ENCODE results near the gene ROR1. TPM values are rescaled to one million over a fixed set of nuclear protein-coding genes. Genes with fewer than 3 reads are reported as not detected.
"Not testable (repeated sequence)": the region's sequence is repeated elsewhere in the genome, so short reads cannot be mapped to it uniquely, and the experiment has no call there.

Gene ROR1
- polyA plus RNA-seq, 3 donors = 30.6 to 39.3 (median 35.7) TPM

GRCh38 chr1:63819795-63820194, 46.0 kb downstream of the ROR1 start:
- DNase-seq (ENCODE audit: low read depth in 3 of 3, low spot score in 2 of 3) = no peak

- DNase-seq (ENCODE audit: low read depth in 3 of 3, low spot score in 2 of 3) = no peak
These were observed 47.5 kb downstream of the ROR1 start for GRCh38 chr1:63821091-63822005.

- DNase-seq (ENCODE audit: low read depth in 3 of 3, low spot score in 2 of 3) = no peak
These were observed 48.7 kb downstream of the ROR1 start for GRCh38 chr1:63822540-63822939.

- DNase-seq (ENCODE audit: low read depth in 3 of 3, low spot score in 2 of 3) = no peak
These were observed 50.6 kb downstream of the ROR1 start for GRCh38 chr1:63824451-63824850.

GRCh38 chr1:63825111-63825510, 51.3 kb downstream of the ROR1 start:
- no peak for DNase-seq (ENCODE audit: low read depth in 3 of 3, low spot score in 2 of 3)

- DNase-seq (ENCODE audit: low read depth in 3 of 3, low spot score in 2 of 3) = not testable (repeated sequence)
These were observed 52.5 kb downstream of the ROR1 start for GRCh38 chr1:63826246-63826861.

- no peak for DNase-seq (ENCODE audit: low read depth in 3 of 3, low spot score in 2 of 3)
These were observed 53.8 kb downstream of the ROR1 start for GRCh38 chr1:63827411-63828321.

- no peak for DNase-seq (ENCODE audit: low read depth in 3 of 3, low spot score in 2 of 3)
These were observed 54.7 kb downstream of the ROR1 start for GRCh38 chr1:63828322-63829044.

- DNase-seq (ENCODE audit: low read depth in 3 of 3, low spot score in 2 of 3) = no peak
These were observed 55.8 kb downstream of the ROR1 start for GRCh38 chr1:63829349-63830327.

GRCh38 chr1:63831409-63831808, 57.6 kb downstream of the ROR1 start:
- DNase-seq (ENCODE audit: low read depth in 3 of 3, low spot score in 2 of 3) = no peak

GRCh38 chr1:63833363-63834119, 59.7 kb downstream of the ROR1 start:
- no peak for DNase-seq (ENCODE audit: low read depth in 3 of 3, low spot score in 2 of 3)

GRCh38 chr1:63835128-63835527, 61.3 kb downstream of the ROR1 start:
- no peak for DNase-seq (ENCODE audit: low read depth in 3 of 3, low spot score in 2 of 3)

GRCh38 chr1:63836374-63836773, 62.6 kb downstream of the ROR1 start:
- no peak for DNase-seq (ENCODE audit: low read depth in 3 of 3, low spot score in 2 of 3)

GRCh38 chr1:63836830-63837229, 63.0 kb downstream of the ROR1 start:
- no peak for DNase-seq (ENCODE audit: low read depth in 3 of 3, low spot score in 2 of 3)

- DNase-seq (ENCODE audit: low read depth in 3 of 3, low spot score in 2 of 3) = no peak
These were observed 69.2 kb downstream of the ROR1 start for GRCh38 chr1:63843010-63843409.

GRCh38 chr1:63843884-63844283, 70.1 kb downstream of the ROR1 start:
- DNase-seq (ENCODE audit: low read depth in 3 of 3, low spot score in 2 of 3) = no peak

- no peak for DNase-seq (ENCODE audit: low read depth in 3 of 3, low spot score in 2 of 3)
These were observed 71.5 kb downstream of the ROR1 start for GRCh38 chr1:63845346-63845745.

- no peak for DNase-seq (ENCODE audit: low read depth in 3 of 3, low spot score in 2 of 3)
These were observed 73.6 kb downstream of the ROR1 start for GRCh38 chr1:63847308-63847910.

Measured in right renal cortex interstitium (tissue), 3 donors.